HepG2 (cell line): ENCODE measurements around the gene ZDHHC14. TPM values are rescaled to one million over a fixed set of nuclear protein-coding genes. Genes with fewer than 3 reads are reported as not detected.

Experiments used
- ATAC-seq: fragments of 200-7000 bp; cut with Tn5 transposase; 3 replicates; pipeline ENCODE4 v1.9.1; 2020; ENCODE audit warnings: mild to moderate bottlenecking, moderate library complexity
- BruUV-seq: library from RNA; stranded (reverse); fragments of 400-500 nt; replicated peaks from 2 replicates; lab custom pipeline; 2021; lab: Mats Ljungman, UMichigan
- CTCF ChIA-PET: fragments of 300-600 bp; formaldehyde crosslinking; extraction: SDS; loops from one replicate; lab custom pipeline; 2021; ENCODE audit warnings: low total read pairs, inconsistent platforms, low intra/inter-chr PET ratio; lab: Yijun Ruan, JAX
- POLR2A ChIA-PET: fragments of 350-600 bp; sonication (Branson Sonifier 250); formaldehyde crosslinking; loops from one replicate; lab custom pipeline; 2020; ENCODE audit warnings: antibody characterized with exemption, inconsistent platforms; lab: Yijun Ruan, JAX
- DNase-seq: peaks from one replicate; pipeline ENCODE4 v3.0.0-alpha.2; 2015; ENCODE audit warnings: low spot score
- FAIRE-seq: peaks from 3 replicates; lab custom pipeline; 2011; peaks lifted over from hg19 to GRCh38; lab: Jason Lieb, UNC
- H2AFZ ChIP-seq: one replicate; pipeline ENCODE4 v1.6.1; 2011; ENCODE audit warnings: low read length, inconsistent platforms
- H3K27ac ChIP-seq: fragments of 300-600 bp; 3 replicates; pipeline ENCODE4 v1.8.0; 2011; ENCODE audit warnings: mixed run types, mild to moderate bottlenecking, mixed read lengths, low read length, inconsistent platforms; ENCODE audit not compliant: insufficient read depth; ENCODE audit errors: extremely low read length
- H3K27me3 ChIP-seq, 2 experiments: fragments of 200-600 bp in 1 of 2; 2 replicates in 1 of 2; 3 replicates in 1 of 2; pipeline versions ENCODE4 v1.6.0 to v1.8.0; 2011; ENCODE audit warnings: low read length in 2 of 2, mild to moderate bottlenecking in 2 of 2, moderate library complexity in 2 of 2, inconsistent platforms in 1 of 2; ENCODE audit not compliant: insufficient read depth in 2 of 2, control insufficient read depth in 1 of 2
- H3K36me3 ChIP-seq, 2 experiments: fragments of 200-600 bp in 1 of 2; replicated peaks in 1 of 2; 2 replicates in 1 of 2; 3 replicates in 1 of 2; pipeline versions ENCODE4 v1.5.1 to v1.8.0; 2011; ENCODE audit warnings: low read length in 2 of 2, inconsistent platforms in 1 of 2; ENCODE audit not compliant: insufficient read depth in 2 of 2, control insufficient read depth in 1 of 2
- H3K4me1 ChIP-seq: 2 replicates; pipeline ENCODE4 v1.5.1; 2012; ENCODE audit warnings: low read length, inconsistent platforms; ENCODE audit not compliant: insufficient read depth
- H3K4me2 ChIP-seq: 2 replicates; pipeline ENCODE4 v1.6.0; 2011; ENCODE audit warnings: low read depth, low read length, inconsistent platforms
- H3K4me3 ChIP-seq, 3 experiments: fragments of 200-600 bp in 1 of 3; sonication (generic), shearing (Covaris generic) in 1 of 3; replicated peaks in 1 of 3; 2 replicates each; pipeline ENCODE4 v1.5.1; 2011 to 2016; ENCODE audit warnings: low read length in 3 of 3, inconsistent platforms in 2 of 3, low read depth in 2 of 3, mild to moderate bottlenecking in 2 of 3, control low read depth in 1 of 3, mixed read lengths in 1 of 3; ENCODE audit not compliant: insufficient read depth in 1 of 3
- H3K79me2 ChIP-seq: one replicate; pipeline ENCODE4 v1.6.1; 2011; ENCODE audit warnings: low read length, inconsistent platforms; ENCODE audit not compliant: insufficient read depth
- H3K9ac ChIP-seq: 2 replicates; pipeline ENCODE4 v1.6.0; 2011; ENCODE audit warnings: mild to moderate bottlenecking, low read depth, low read length, inconsistent platforms; ENCODE audit not compliant: insufficient read depth
- H3K9me3 ChIP-seq: 2 replicates; pipeline ENCODE4 v1.5.1; 2012; ENCODE audit warnings: mild to moderate bottlenecking, low read length
- H4K20me1 ChIP-seq: 2 replicates; pipeline ENCODE4 v1.6.0; 2011; ENCODE audit warnings: inconsistent platforms, mild to moderate bottlenecking, low read length, moderate library complexity; ENCODE audit not compliant: insufficient read depth
- BORCS8-MEF2B ChIP-seq: sonication (generic); formaldehyde crosslinking; IDR thresholded peaks from 2 replicates; pipeline ENCODE4 v1.8.0; 2022; ENCODE audit warnings: mild to moderate bottlenecking, missing genetic modification reagents
- CEBPG ChIP-seq: IDR thresholded peaks from 2 replicates; pipeline ENCODE4 v1.6.1; 2016
- ESRRA ChIP-seq: sonication (generic); formaldehyde crosslinking; IDR thresholded peaks from 2 replicates; pipeline ENCODE4 v1.5.1; 2020; ENCODE audit warnings: mild to moderate bottlenecking, low read depth, missing genetic modification reagents
- RBFOX2 ChIP-seq: fragments of 200-400 bp; formaldehyde crosslinking; IDR thresholded peaks from 2 replicates; pipeline ENCODE4 v1.6.1; 2017; ENCODE audit warnings: low read depth, mild to moderate bottlenecking, low read length
- ZNF549 ChIP-seq: sonication (generic); formaldehyde crosslinking; IDR thresholded peaks from 2 replicates; pipeline ENCODE4 v1.5.0; 2020; ENCODE audit warnings: missing genetic modification reagents
- WGBS: methylation state at CpG from one replicate; pipeline ENCODE4 v1.1.6; 2017; ENCODE audit warnings: low lambda C conversion rate; 5-methylcytosine and 5-hydroxymethylcytosine counted together
- in situ Hi-C: cut with HindIII; loops from 2 replicates; pipeline ENCODE4 v1.10.0; 2017; ENCODE audit warnings: low pct_unique_long_range_greater_than_20kb; ENCODE audit not compliant: extremely low pct_ligation_motif_present
- intact Hi-C: fragments of 100-400 bp; cut with micrococcal nuclease; formaldehyde crosslinking; loops from one replicate; pipeline ENCODE4 v1.10.0; 2022; ENCODE audit not compliant: unreplicated experiment
- polyA plus RNA-seq, 8 experiments: library from polyadenylated mRNA; depleted of rRNA in 3 of 8; stranded (reverse) in 7 of 8; unstranded in 1 of 8; fragments of >200 nt; fragmentation: Illumina TruSeq in 4 of 8; extraction: Trizol in 4 of 8; gene quantifications; 2 replicates each; pipeline versions ENCODE4 v1.2.1 to v1.2.3, GENCODE V29; 2011 to 2016; ENCODE audit warnings: low read depth in 4 of 8, missing spikeins in 1 of 8, mixed read lengths in 1 of 8; ENCODE audit not compliant: insufficient read depth in 1 of 8
- total RNA-seq, 5 experiments: library from RNA; depleted of rRNA; stranded (reverse); fragments of >200 nt; fragmentation: Illumina TruSeq; extraction: Trizol; gene quantifications; 2 replicates each; pipeline ENCODE4 v1.2.3, GENCODE V29; 2016; ENCODE audit warnings: low read depth in 1 of 5
- TF ChIP-seq, protein P1 (sequence below): sonication (generic); formaldehyde crosslinking; IDR thresholded peaks from 2 replicates; pipeline ENCODE4 v1.4.0; 2020; ENCODE audit warnings: mild to moderate bottlenecking, missing genetic modification reagents
- TF ChIP-seq, protein P2 (sequence below): sonication (generic); formaldehyde crosslinking; IDR thresholded peaks from one replicate; pipeline ENCODE4 v1.5.1; 2020; ENCODE audit warnings: mild to moderate bottlenecking, missing genetic modification reagents; ENCODE audit errors: not compliant biosample characterization

ZDHHC14 gene
- total and polyA plus RNA-seq, 2 of the 13 experiments (the other 11 are each of a cell fraction or from before 2014, with no cell fraction given), result 3.7 to 9.5 TPM

DNA sequence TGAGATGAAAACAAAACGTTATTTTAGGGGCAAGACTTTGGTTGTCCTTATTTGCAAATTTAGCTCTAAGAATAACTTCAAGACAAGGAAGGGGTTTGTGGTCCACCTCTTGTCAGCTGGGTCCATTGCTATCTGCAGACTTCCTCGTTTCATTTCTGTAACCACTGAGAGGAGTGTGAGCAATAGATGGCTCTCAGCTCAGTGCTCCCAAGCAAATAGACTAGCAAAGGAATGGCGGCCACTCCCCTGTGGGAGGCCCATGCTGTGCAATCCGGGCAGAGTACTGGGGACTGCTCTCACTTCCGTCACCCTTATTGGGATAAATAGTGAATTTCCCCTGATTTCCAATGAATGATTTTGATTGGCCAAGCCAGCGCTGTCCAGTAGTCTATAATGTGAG, 176.6 kb downstream of the ZDHHC14 start:
- Histone ChIP-seq H4K20me1 (no peaks in the 10 kb centered on the region), H2AFZ (no peak overlapping the region), H3K27me3 (no peaks in the 10 kb centered on the region), H3K9me3 (no peaks in the 10 kb centered on the region), H3K4me3 (no peak overlapping the region), H3K36me3 (no peaks in the 10 kb centered on the region; a peak in 1 of 5 replicates), H3K9ac (no peak overlapping the region), H3K4me1 (peaks cover 10% of the 10 kb centered on the region), H3K79me2 (no peaks in the 10 kb centered on the region), H3K4me2 (no peak overlapping the region), H3K27ac (no peak overlapping the region)
- FAIRE-seq (no peak), DNase-seq (no peak)
- no TSS peak for BruUV-seq
- intact Hi-C loops, result no loop called here
- CTCF ChIA-PET, result no interaction called here
- WGBS, result 92% methylated on average over 6 of the region's 6 CpGs
- in situ Hi-C loops, result no loop called here
- POLR2A ChIA-PET, result no interaction called here
- TF ChIP-seq, protein P1, sequence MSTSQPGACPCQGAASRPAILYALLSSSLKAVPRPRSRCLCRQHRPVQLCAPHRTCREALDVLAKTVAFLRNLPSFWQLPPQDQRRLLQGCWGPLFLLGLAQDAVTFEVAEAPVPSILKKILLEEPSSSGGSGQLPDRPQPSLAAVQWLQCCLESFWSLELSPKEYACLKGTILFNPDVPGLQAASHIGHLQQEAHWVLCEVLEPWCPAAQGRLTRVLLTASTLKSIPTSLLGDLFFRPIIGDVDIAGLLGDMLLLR (CRISPR knock-in tag), result no peak
- no peak for TF ChIP-seq BORCS8-MEF2B (CRISPR knock-in tag)
- TF ChIP-seq ESRRA (CRISPR knock-in tag), result no peak
- TF ChIP-seq ZNF549, result no peak
- TF ChIP-seq RBFOX2, result no peak
- no peak for TF ChIP-seq CEBPG
- TF ChIP-seq, protein P2, sequence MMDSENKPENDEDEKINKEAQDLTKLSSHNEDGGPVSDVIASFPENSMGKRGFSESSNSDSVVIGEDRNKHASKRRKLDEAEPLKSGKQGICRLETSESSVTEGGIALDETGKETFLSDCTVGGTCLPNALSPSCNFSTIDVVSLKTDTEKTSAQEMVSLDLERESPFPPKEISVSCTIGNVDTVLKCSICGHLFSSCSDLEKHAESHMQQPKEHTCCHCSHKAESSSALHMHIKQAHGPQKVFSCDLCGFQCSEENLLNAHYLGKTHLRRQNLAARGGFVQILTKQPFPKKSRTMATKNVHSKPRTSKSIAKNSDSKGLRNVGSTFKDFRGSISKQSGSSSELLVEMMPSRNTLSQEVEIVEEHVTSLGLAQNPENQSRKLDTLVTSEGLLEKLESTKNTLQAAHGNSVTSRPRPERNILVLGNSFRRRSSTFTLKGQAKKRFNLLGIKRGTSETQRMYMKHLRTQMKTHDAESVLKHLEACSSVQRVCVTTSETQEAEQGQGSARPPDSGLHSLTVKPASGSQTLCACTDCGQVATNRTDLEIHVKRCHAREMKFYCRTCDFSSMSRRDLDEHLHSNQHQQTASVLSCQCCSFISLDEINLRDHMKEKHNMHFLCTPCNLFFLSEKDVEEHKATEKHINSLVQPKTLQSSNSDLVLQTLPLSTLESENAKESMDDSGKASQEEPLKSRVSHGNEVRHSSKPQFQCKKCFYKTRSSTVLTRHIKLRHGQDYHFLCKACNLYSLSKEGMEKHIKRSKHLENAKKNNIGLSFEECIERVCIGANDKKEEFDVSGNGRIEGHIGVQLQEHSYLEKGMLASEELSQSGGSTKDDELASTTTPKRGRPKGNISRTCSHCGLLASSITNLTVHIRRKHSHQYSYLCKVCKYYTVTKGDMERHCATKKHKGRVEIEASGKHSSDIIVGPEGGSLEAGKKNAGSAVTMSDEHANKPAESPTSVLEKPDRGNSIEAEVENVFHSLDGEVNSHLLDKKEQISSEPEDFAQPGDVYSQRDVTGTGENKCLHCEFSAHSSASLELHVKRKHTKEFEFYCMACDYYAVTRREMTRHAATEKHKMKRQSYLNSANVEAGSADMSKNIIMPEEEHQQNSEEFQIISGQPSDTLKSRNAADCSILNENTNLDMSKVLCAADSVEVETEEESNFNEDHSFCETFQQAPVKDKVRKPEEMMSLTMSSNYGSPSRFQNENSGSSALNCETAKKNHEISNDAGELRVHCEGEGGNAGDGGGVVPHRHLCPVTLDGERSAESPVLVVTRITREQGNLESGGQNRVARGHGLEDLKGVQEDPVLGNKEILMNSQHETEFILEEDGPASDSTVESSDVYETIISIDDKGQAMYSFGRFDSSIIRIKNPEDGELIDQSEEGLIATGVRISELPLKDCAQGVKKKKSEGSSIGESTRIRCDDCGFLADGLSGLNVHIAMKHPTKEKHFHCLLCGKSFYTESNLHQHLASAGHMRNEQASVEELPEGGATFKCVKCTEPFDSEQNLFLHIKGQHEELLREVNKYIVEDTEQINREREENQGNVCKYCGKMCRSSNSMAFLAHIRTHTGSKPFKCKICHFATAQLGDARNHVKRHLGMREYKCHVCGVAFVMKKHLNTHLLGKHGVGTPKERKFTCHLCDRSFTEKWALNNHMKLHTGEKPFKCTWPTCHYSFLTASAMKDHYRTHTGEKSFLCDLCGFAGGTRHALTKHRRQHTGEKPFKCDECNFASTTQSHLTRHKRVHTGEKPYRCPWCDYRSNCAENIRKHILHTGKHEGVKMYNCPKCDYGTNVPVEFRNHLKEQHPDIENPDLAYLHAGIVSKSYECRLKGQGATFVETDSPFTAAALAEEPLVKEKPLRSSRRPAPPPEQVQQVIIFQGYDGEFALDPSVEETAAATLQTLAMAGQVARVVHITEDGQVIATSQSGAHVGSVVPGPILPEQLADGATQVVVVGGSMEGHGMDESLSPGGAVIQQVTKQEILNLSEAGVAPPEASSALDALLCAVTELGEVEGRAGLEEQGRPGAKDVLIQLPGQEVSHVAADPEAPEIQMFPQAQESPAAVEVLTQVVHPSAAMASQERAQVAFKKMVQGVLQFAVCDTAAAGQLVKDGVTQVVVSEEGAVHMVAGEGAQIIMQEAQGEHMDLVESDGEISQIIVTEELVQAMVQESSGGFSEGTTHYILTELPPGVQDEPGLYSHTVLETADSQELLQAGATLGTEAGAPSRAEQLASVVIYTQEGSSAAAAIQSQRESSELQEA (CRISPR knock-in tag), result no peak
- TF ChIP-seq, all 625 proteins: peak for 0
- ATAC-seq, result no peak
